Stimulated activated CD8-positive, alpha-beta memory T cell treated with anti-CD3 and anti-CD28 coated beads, Interleukin-7, amount 100 ng/mL, for 1 hour (primary cell): ENCODE measurements around the gene ACVR1.
"Not testable (repeated sequence)": the region's sequence is repeated elsewhere in the genome, so short reads cannot be mapped to it uniquely, and the experiment has no call there.

ENCODE experiments used
- DNase-seq, 2 donors: peaks; one replicate each; pipeline ENCODE4 v3.0.0-alpha.2; 2020; ENCODE audit warnings: low read depth in 2 of 2

ACVR1 gene

GRCh38 chr2:157894694-157895435 is 18.7 kb upstream of the ACVR1 start:
- DNase-seq: no peak

GRCh38 chr2:157893611-157894010 is 17.5 kb upstream of the ACVR1 start:
- no peak for DNase-seq

GRCh38 chr2:157891643-157892041 is 15.5 kb upstream of the ACVR1 start:
- no peak for DNase-seq

GRCh38 chr2:157890969-157891642 is 15.0 kb upstream of the ACVR1 start:
- DNase-seq: no peak

- DNase-seq: no peak
Measured at GRCh38 chr2:157887946-157888345, 11.8 kb upstream of the ACVR1 start.

- DNase-seq: not testable (repeated sequence)
Measured at GRCh38 chr2:157884533-157884932, 8.4 kb upstream of the ACVR1 start.

GRCh38 chr2:157880927-157881326 is 4.8 kb upstream of the ACVR1 start:
- no peak for DNase-seq

GRCh38 chr2:157877761-157878400 is 1.8 kb upstream of the ACVR1 start:
- no peak for DNase-seq

- DNase-seq: no peak
Measured at GRCh38 chr2:157876786-157877138, 632 bp upstream of the ACVR1 start.

GRCh38 chr2:157875641-157876065 is 477 bp downstream of the ACVR1 start:
- DNase-seq: peak; percentile 16 to 25

GRCh38 chr2:157874997-157875640 is 1.0 kb downstream of the ACVR1 start:
- DNase-seq: no peak

GRCh38 chr2:157874348-157874747 is 1.8 kb downstream of the ACVR1 start:
- no peak for DNase-seq

GRCh38 chr2:157872791-157873190 is 3.3 kb downstream of the ACVR1 start:
- DNase-seq: no peak

GRCh38 chr2:157871415-157871814 is 4.7 kb downstream of the ACVR1 start:
- DNase-seq: no peak

GRCh38 chr2:157868993-157869392 is 7.1 kb downstream of the ACVR1 start:
- no peak for DNase-seq

- no peak for DNase-seq
Measured at GRCh38 chr2:157867703-157868102, 8.4 kb downstream of the ACVR1 start.

GRCh38 chr2:157866666-157867642 is 9.2 kb downstream of the ACVR1 start:
- no peak for DNase-seq

- no peak for DNase-seq
Measured at GRCh38 chr2:157866202-157866601, 9.9 kb downstream of the ACVR1 start.

GRCh38 chr2:157864857-157865430 is 11.2 kb downstream of the ACVR1 start:
- no peak for DNase-seq

GRCh38 chr2:157858846-157859245 is 17.3 kb downstream of the ACVR1 start:
- DNase-seq: no peak

GRCh38 chr2:157857881-157858280 is 18.2 kb downstream of the ACVR1 start:
- no peak for DNase-seq
